ENCODE data around the gene SVIL.
"Not testable (repeated sequence)": the region's sequence is repeated elsewhere in the genome, so short reads cannot be mapped to it uniquely, and the experiment has no call there.

Gene SVIL

GRCh38 chr10:29514306-29514705 lies 120.5 kb downstream of the SVIL start:
- no peak for TF ChIP-seq CTCF (conservative IDR thresholded peaks at IDR 0.05; ENCODE audit: low read depth)
- ChIA-PET CTCF (interaction anchor here (4.1 kb wide), 1 partner anchor 9 kb away, joined by 19 read pairs; no protein-coding TSS in a partner anchor), POLR2A (ENCODE audit: low non-redundant PET) (no interaction called here)
- no peak for DNase-seq (ENCODE audit: low spot score)
- H3K27ac ChIP-seq, result no peak overlapping the region

- CTCF ChIA-PET, result interaction anchor here (1.0 to 4.1 kb wide), 3 partner anchors 11 to 61 kb away, joined by 3 to 19 read pairs (median 4); no protein-coding TSS in a partner anchor
- H3K27ac ChIP-seq, result no peak overlapping the region
- no peak for DNase-seq (ENCODE audit: low spot score)
- POLR2A ChIA-PET (ENCODE audit: low non-redundant PET), result no interaction called here
- no peak for TF ChIP-seq CTCF (conservative IDR thresholded peaks at IDR 0.05; ENCODE audit: low read depth)
Observed at GRCh38 chr10:29512425-29512974, 122.3 kb downstream of the SVIL start.

GRCh38 chr10:29511806-29512205 lies 123.0 kb downstream of the SVIL start:
- H3K27ac ChIP-seq; CTCF ChIA-PET; POLR2A ChIA-PET (ENCODE audit: low non-redundant PET); DNase-seq (ENCODE audit: low spot score): not testable (repeated sequence)

GRCh38 chr10:29510483-29511157 lies 124.2 kb downstream of the SVIL start:
- H3K27ac ChIP-seq; POLR2A ChIA-PET (ENCODE audit: low non-redundant PET); DNase-seq (ENCODE audit: low spot score): not testable (repeated sequence)
- CTCF ChIA-PET, result interaction anchor here (0.6 kb wide), 1 partner anchor 26 kb away, joined by 3 read pairs; no protein-coding TSS in a partner anchor

- CTCF ChIA-PET, result no interaction called here
- no peak for DNase-seq (ENCODE audit: low spot score)
- H3K27ac ChIP-seq, result no peak overlapping the region
- no peak for TF ChIP-seq CTCF (conservative IDR thresholded peaks at IDR 0.05; ENCODE audit: low read depth)
- POLR2A ChIA-PET (ENCODE audit: low non-redundant PET), result no interaction called here
Observed at GRCh38 chr10:29508554-29509244, 126.1 kb downstream of the SVIL start.

- POLR2A ChIA-PET (ENCODE audit: low non-redundant PET); H3K27ac ChIP-seq; DNase-seq (ENCODE audit: low spot score); CTCF ChIA-PET: not testable (repeated sequence)
Observed at GRCh38 chr10:29507750-29508149, 127.0 kb downstream of the SVIL start.

GRCh38 chr10:29506324-29506921 lies 128.3 kb downstream of the SVIL start:
- DNase-seq (ENCODE audit: low spot score); POLR2A ChIA-PET (ENCODE audit: low non-redundant PET); H3K27ac ChIP-seq; CTCF ChIA-PET: not testable (repeated sequence)

GRCh38 chr10:29502351-29502750 lies 132.4 kb downstream of the SVIL start:
- DNase-seq (ENCODE audit: low spot score), result no peak
- no peak for TF ChIP-seq CTCF (conservative IDR thresholded peaks at IDR 0.05; ENCODE audit: low read depth)
- POLR2A ChIA-PET (ENCODE audit: low non-redundant PET), result no interaction called here
- H3K27ac ChIP-seq, result no peak overlapping the region
- CTCF ChIA-PET, result interaction anchor here (0.6 kb wide), 1 partner anchor 176 kb away, joined by 3 read pairs; no protein-coding TSS in a partner anchor
